HepG2 (cell line): ENCODE measurements around the gene CCDC142. TPM values are rescaled to one million over a fixed set of nuclear protein-coding genes. Genes with fewer than 3 reads are reported as not detected.

ENCODE experiments used
- ATF7-NPFF ChIP-seq: sonication (generic); formaldehyde crosslinking; IDR thresholded peaks from 2 replicates; pipeline ENCODE4 v1.8.1; 2023; ENCODE audit warnings: mild to moderate bottlenecking, low read depth, missing genetic modification reagents, moderate library complexity
- BRCA1 ChIP-seq: sonication (generic); formaldehyde crosslinking; IDR thresholded peaks from 2 replicates; pipeline ENCODE4 v1.4.0; 2020; ENCODE audit warnings: missing genetic modification reagents
- CBX5 ChIP-seq: sonication (generic); formaldehyde crosslinking; IDR thresholded peaks from 2 replicates; pipeline ENCODE4 v1.4.0; 2020; ENCODE audit warnings: missing genetic modification reagents, borderline replicate concordance
- GFI1 ChIP-seq: sonication (generic); formaldehyde crosslinking; IDR thresholded peaks from 2 replicates; pipeline ENCODE4 v1.5.0; 2020; ENCODE audit warnings: missing genetic modification reagents, mild to moderate bottlenecking, borderline replicate concordance
- HNRNPK ChIP-seq: fragments of 200-400 bp; formaldehyde crosslinking; IDR thresholded peaks from 2 replicates; pipeline ENCODE4 v1.6.1; 2018; ENCODE audit warnings: low read length, low read depth, moderate library complexity, mild to moderate bottlenecking; ENCODE audit not compliant: poor library complexity, severe bottlenecking
- HOXA3 ChIP-seq: sonication (generic); formaldehyde crosslinking; IDR thresholded peaks from 2 replicates; pipeline ENCODE4 v1.5.0; 2020; ENCODE audit warnings: missing genetic modification reagents
- KDM3A ChIP-seq: IDR thresholded peaks from 2 replicates; pipeline ENCODE4 v1.6.1; 2018; ENCODE audit warnings: low read depth, missing compliant biosample characterization
- PAX8 ChIP-seq: sonication (generic); formaldehyde crosslinking; IDR thresholded peaks from 2 replicates; pipeline ENCODE4 v1.8.0; 2022; ENCODE audit warnings: mild to moderate bottlenecking, missing genetic modification reagents, borderline replicate concordance
- RARA ChIP-seq: IDR thresholded peaks from 2 replicates; pipeline ENCODE4 v1.6.1; 2016; ENCODE audit warnings: missing genetic modification reagents, missing compliant biosample characterization
- SMC3 ChIP-seq: IDR thresholded peaks from 2 replicates; pipeline ENCODE4 v1.6.1; 2011; ENCODE audit warnings: low read length, improper control_type of control experiment
- STAG1 ChIP-seq: sonication (generic); formaldehyde crosslinking; IDR thresholded peaks from 2 replicates; pipeline ENCODE4 v1.4.0; 2020; ENCODE audit warnings: missing genetic modification reagents
- TP53 ChIP-seq: sonication (generic); formaldehyde crosslinking; conservative IDR thresholded peaks from 2 replicates; pipeline ENCODE4 v1.4.0; 2020; ENCODE audit warnings: missing genetic modification reagents
- U2AF1 ChIP-seq: fragments of 200-400 bp; formaldehyde crosslinking; optimal IDR thresholded peaks from 2 replicates; pipeline ENCODE3; 2017; ENCODE audit warnings: mild to moderate bottlenecking, low read depth, low read length
- WIZ ChIP-seq: sonication (generic); formaldehyde crosslinking; IDR thresholded peaks from 2 replicates; pipeline ENCODE4 v1.5.1; 2020; ENCODE audit warnings: mild to moderate bottlenecking, missing genetic modification reagents
- ZFP36L2 ChIP-seq: sonication (generic); formaldehyde crosslinking; IDR thresholded peaks from 2 replicates; pipeline ENCODE4 v1.4.0; 2020; ENCODE audit warnings: missing genetic modification reagents
- ZMYM2 ChIP-seq: sonication (generic); formaldehyde crosslinking; IDR thresholded peaks from 2 replicates; pipeline ENCODE4 v1.8.0; 2022; ENCODE audit warnings: mild to moderate bottlenecking, missing genetic modification reagents
- ZNF331 ChIP-seq: sonication (generic); formaldehyde crosslinking; IDR thresholded peaks from 2 replicates; pipeline ENCODE4 v1.4.0; 2020; ENCODE audit warnings: missing genetic modification reagents
- ZNF430 ChIP-seq: sonication (generic); formaldehyde crosslinking; IDR thresholded peaks from 2 replicates; pipeline ENCODE4 v1.9.0; 2021; ENCODE audit warnings: mild to moderate bottlenecking, missing genetic modification reagents
- ZNF660 ChIP-seq: sonication (generic); formaldehyde crosslinking; IDR thresholded peaks from 2 replicates; pipeline ENCODE4 v1.5.1; 2020; ENCODE audit warnings: mild to moderate bottlenecking, low read depth, missing genetic modification reagents, borderline replicate concordance
- ZNF703 ChIP-seq: sonication (generic); formaldehyde crosslinking; IDR thresholded peaks from 2 replicates; pipeline ENCODE4 v1.5.1; 2020; ENCODE audit warnings: missing genetic modification reagents, mild to moderate bottlenecking, moderate library complexity, borderline replicate concordance
- ZSCAN25 ChIP-seq: sonication (generic); formaldehyde crosslinking; IDR thresholded peaks from 2 replicates; pipeline ENCODE4 v1.8.0; 2022; ENCODE audit warnings: mild to moderate bottlenecking, missing genetic modification reagents
- polyA plus RNA-seq, 8 experiments: library from polyadenylated mRNA; depleted of rRNA in 3 of 8; stranded (reverse) in 7 of 8; unstranded in 1 of 8; fragments of >200 nt; fragmentation: Illumina TruSeq in 4 of 8; extraction: Trizol in 4 of 8; gene quantifications; 2 replicates each; pipeline versions ENCODE4 v1.2.1 to v1.2.3, GENCODE V29; 2011 to 2016; ENCODE audit warnings: low read depth in 4 of 8, missing spikeins in 1 of 8, mixed read lengths in 1 of 8; ENCODE audit not compliant: insufficient read depth in 1 of 8
- total RNA-seq, 5 experiments: library from RNA; depleted of rRNA; stranded (reverse); fragments of >200 nt; fragmentation: Illumina TruSeq; extraction: Trizol; gene quantifications; 2 replicates each; pipeline ENCODE4 v1.2.3, GENCODE V29; 2016; ENCODE audit warnings: low read depth in 1 of 5
- TF ChIP-seq, protein P1 (sequence below): sonication (generic); formaldehyde crosslinking; conservative IDR thresholded peaks from 2 replicates; pipeline ENCODE4 v1.4.0; 2020; ENCODE audit warnings: missing genetic modification reagents
- TF ChIP-seq, protein P2 (sequence below): sonication (generic); formaldehyde crosslinking; IDR thresholded peaks from 2 replicates; pipeline ENCODE4 v1.9.0; 2021; ENCODE audit warnings: missing genetic modification reagents, borderline replicate concordance
- TF ChIP-seq, protein P3 (sequence below): IDR thresholded peaks from 2 replicates; pipeline ENCODE4 v1.6.1; 2016
- TF ChIP-seq, protein P4 (sequence below): sonication (generic); formaldehyde crosslinking; IDR thresholded peaks from 2 replicates; pipeline ENCODE4 v1.8.1; 2022; ENCODE audit warnings: mild to moderate bottlenecking, missing genetic modification reagents

CCDC142 gene
- total and polyA plus RNA-seq, 2 of the 13 experiments (the other 11 are each of a cell fraction or from before 2014, with no cell fraction given): 14.7 to 30.4 TPM

DNA sequence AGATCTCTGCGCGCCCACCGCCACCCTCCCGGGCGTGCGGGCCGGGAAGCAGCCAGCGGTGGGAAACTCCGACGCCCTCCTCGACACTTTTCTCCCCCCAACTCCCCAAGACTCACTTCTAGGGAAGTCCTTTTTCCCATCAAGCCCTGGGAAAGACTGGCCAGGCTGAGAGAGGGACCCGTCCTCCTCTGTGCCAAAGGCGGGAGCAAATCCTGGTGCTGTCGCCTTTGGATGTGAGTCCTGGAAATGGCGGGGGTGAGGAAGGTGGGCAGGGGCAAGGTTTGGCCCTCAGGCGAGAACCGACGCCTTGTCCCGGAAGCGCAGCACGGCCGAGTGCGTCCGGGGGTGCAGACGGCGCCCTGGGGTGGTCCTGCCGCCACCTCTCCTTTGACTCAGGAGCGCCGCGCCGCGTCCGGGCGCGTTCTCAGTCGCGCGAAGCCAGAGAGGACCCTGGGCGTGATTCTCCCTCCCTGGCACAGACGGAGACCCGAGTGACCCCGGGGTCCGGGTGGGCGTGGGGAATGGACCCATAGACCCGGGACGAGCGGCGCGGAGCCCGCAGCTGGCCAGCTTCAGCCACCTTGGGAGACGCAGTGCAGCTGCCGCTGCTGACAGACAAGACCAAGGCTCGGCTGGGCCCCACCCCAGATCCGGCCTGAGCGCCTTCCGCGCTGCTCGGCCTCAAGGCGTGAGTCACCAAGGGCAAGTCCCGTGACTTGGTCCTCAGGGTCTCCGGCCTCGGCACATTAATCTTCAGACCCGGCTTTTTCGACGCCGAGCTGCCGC, 20.1 kb upstream of the CCDC142 start (continued):
- TF ChIP-seq, protein P1, sequence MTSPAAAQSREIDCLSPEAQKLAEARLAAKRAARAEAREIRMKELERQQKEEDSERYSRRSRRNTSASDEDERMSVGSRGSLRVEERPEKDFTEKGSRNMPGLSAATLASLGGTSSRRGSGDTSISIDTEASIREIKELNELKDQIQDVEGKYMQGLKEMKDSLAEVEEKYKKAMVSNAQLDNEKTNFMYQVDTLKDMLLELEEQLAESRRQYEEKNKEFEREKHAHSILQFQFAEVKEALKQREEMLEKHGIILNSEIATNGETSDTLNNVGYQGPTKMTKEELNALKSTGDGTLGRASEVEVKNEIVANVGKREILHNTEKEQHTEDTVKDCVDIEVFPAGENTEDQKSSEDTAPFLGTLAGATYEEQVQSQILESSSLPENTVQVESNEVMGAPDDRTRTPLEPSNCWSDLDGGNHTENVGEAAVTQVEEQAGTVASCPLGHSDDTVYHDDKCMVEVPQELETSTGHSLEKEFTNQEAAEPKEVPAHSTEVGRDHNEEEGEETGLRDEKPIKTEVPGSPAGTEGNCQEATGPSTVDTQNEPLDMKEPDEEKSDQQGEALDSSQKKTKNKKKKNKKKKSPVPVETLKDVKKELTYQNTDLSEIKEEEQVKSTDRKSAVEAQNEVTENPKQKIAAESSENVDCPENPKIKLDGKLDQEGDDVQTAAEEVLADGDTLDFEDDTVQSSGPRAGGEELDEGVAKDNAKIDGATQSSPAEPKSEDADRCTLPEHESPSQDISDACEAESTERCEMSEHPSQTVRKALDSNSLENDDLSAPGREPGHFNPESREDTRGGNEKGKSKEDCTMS (CRISPR knock-in tag): no peak
- TF ChIP-seq ZNF331 (CRISPR knock-in tag): 0 out of 2 replicates have a peak, but pooled peaks have one; percentile 39
- 0 out of 2 replicates have a peak, but pooled peaks have one; percentile 12 for TF ChIP-seq ZSCAN25 (CRISPR knock-in tag)
- no peak for TF ChIP-seq ZNF703
- TF ChIP-seq SMC3: no peak; the same call in 1 of the 2 replicates
- peak; percentile 57 for TF ChIP-seq HNRNPK
- TF ChIP-seq, protein P2, sequence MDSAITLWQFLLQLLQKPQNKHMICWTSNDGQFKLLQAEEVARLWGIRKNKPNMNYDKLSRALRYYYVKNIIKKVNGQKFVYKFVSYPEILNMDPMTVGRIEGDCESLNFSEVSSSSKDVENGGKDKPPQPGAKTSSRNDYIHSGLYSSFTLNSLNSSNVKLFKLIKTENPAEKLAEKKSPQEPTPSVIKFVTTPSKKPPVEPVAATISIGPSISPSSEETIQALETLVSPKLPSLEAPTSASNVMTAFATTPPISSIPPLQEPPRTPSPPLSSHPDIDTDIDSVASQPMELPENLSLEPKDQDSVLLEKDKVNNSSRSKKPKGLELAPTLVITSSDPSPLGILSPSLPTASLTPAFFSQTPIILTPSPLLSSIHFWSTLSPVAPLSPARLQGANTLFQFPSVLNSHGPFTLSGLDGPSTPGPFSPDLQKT: no peak
- no peak for TF ChIP-seq RARA
- TF ChIP-seq, protein P3, sequence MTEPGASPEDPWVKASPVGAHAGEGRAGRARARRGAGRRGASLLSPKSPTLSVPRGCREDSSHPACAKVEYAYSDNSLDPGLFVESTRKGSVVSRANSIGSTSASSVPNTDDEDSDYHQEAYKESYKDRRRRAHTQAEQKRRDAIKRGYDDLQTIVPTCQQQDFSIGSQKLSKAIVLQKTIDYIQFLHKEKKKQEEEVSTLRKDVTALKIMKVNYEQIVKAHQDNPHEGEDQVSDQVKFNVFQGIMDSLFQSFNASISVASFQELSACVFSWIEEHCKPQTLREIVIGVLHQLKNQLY: 0 out of 2 replicates have a peak, but pooled peaks have one; percentile 25
- TF ChIP-seq WIZ: peak; percentile 92
- no peak; the same call in 1 of the 2 replicates for TF ChIP-seq ZNF660
- TF ChIP-seq PAX8 (CRISPR knock-in tag): 0 out of 2 replicates have a peak, but pooled peaks have one; percentile 55
- peak; percentile 69; the same call in 1 of the 2 replicates for TF ChIP-seq TP53
- TF ChIP-seq ZFP36L2 (CRISPR knock-in tag): no peak
- TF ChIP-seq KDM3A: peak; percentile 80; the same call in 1 of the 2 replicates
- peak; percentile 54; the same call in 1 of the 2 replicates for TF ChIP-seq ZNF430
- peak; percentile 77 for TF ChIP-seq STAG1 (CRISPR knock-in tag)
- peak; percentile 68; the same call in 1 of the 2 replicates for TF ChIP-seq HOXA3 (CRISPR knock-in tag)
- peak; percentile 9; the same call in 1 of the 2 replicates for TF ChIP-seq GFI1 (CRISPR knock-in tag)
- peak; percentile 99 for TF ChIP-seq U2AF1
- TF ChIP-seq ATF7-NPFF (CRISPR knock-in tag): no peak
- peak; percentile 87; the same call in 1 of the 2 replicates for TF ChIP-seq ZMYM2 (CRISPR knock-in tag)
- TF ChIP-seq CBX5 (CRISPR knock-in tag): peak; percentile 83; the same call in 1 of the 2 replicates
- TF ChIP-seq BRCA1 (CRISPR knock-in tag): peak; percentile 79
- TF ChIP-seq, protein P4, sequence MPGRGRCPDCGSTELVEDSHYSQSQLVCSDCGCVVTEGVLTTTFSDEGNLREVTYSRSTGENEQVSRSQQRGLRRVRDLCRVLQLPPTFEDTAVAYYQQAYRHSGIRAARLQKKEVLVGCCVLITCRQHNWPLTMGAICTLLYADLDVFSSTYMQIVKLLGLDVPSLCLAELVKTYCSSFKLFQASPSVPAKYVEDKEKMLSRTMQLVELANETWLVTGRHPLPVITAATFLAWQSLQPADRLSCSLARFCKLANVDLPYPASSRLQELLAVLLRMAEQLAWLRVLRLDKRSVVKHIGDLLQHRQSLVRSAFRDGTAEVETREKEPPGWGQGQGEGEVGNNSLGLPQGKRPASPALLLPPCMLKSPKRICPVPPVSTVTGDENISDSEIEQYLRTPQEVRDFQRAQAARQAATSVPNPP (CRISPR knock-in tag): peak; percentile 57; the same call in 1 of the 2 replicates
